NCI-H128 (cell line): Measurements from ENCODE around the gene IFNA4.
"Not testable (repeated sequence)": the region's sequence is repeated elsewhere in the genome, so short reads cannot be mapped to it uniquely, and the experiment has no call there.

Experiments
- DNase-seq: peaks from one replicate; lab custom pipeline; 2025; ENCODE audit not compliant: unreplicated experiment; lab: John Stamatoyannopoulos, UW

IFNA4 gene

GRCh38 chr9:21166560-21166959 lies 20.8 kb downstream of the IFNA4 start, which contains the start of gene IFNA21:
Gene IFNA21, minus strand, starts transcription at chr9:21166660. Its CDS starts 48 bp downstream, at chr9:21166612.
- not testable (repeated sequence) for DNase-seq

- no peak for DNase-seq
Observed at GRCh38 chr9:21165516-21165915, 21.9 kb downstream of the IFNA4 start.

- no peak for DNase-seq
Observed at GRCh38 chr9:21160178-21160577, 27.2 kb downstream of the IFNA4 start.

GRCh38 chr9:21155501-21155900 lies 31.9 kb downstream of the IFNA4 start:
- no peak for DNase-seq

- DNase-seq: no peak
Observed at GRCh38 chr9:21154018-21154608, 33.3 kb downstream of the IFNA4 start.

- no peak for DNase-seq
Observed at GRCh38 chr9:21153336-21154017, 33.9 kb downstream of the IFNA4 start.

- DNase-seq: no peak
Observed at GRCh38 chr9:21144603-21145002, 42.8 kb downstream of the IFNA4 start.

GRCh38 chr9:21141427-21141882 lies 45.9 kb downstream of the IFNA4 start, which contains the start of gene IFNW1:
Gene IFNW1, minus strand, starts transcription at chr9:21141832. Its CDS starts 262 bp downstream, at chr9:21141570.
- DNase-seq: no peak

- no peak for DNase-seq
Observed at GRCh38 chr9:21137020-21137419, 50.4 kb downstream of the IFNA4 start.
